ENCODE data around the gene PYROXD2. TPM values are rescaled to one million over a fixed set of nuclear protein-coding genes. Genes with fewer than 3 reads are reported as not detected.

PYROXD2 gene
- total and polyA plus RNA-seq, 2 of the 13 experiments (the other 11 are each of a cell fraction or from before 2014, with no cell fraction given): 2.0 to 6.2 TPM

DNA sequence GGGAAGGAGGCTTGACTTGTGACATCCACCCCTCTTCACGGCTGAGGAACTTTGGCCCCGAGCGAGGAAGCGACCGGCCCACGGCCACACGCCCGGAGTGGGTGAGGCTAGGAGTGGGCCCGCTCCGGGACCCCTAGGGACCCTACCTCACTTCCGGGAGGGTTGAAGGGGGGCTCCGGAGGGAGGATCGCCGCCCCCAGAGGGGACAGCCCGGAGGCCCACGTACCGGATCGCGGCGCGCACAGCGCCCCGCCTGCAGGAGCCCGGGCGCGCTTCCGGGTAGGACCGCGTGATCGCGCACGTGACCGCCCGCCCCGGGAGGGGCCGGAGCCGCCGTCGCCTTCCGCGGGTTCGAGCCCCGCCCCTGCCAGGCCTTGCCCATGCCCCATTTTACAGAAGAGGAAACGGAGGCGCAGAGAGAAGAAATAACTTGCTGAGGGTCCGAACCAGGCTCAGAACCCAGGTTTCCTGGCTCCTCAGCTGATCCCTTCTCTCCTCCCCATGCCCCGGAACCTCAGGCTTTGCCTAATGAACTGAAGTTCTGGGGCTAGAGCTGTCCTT is 31.8 kb upstream of the PYROXD2 start, which contains the start of gene HPS1 (continued):
- TF ChIP-seq, protein P1, sequence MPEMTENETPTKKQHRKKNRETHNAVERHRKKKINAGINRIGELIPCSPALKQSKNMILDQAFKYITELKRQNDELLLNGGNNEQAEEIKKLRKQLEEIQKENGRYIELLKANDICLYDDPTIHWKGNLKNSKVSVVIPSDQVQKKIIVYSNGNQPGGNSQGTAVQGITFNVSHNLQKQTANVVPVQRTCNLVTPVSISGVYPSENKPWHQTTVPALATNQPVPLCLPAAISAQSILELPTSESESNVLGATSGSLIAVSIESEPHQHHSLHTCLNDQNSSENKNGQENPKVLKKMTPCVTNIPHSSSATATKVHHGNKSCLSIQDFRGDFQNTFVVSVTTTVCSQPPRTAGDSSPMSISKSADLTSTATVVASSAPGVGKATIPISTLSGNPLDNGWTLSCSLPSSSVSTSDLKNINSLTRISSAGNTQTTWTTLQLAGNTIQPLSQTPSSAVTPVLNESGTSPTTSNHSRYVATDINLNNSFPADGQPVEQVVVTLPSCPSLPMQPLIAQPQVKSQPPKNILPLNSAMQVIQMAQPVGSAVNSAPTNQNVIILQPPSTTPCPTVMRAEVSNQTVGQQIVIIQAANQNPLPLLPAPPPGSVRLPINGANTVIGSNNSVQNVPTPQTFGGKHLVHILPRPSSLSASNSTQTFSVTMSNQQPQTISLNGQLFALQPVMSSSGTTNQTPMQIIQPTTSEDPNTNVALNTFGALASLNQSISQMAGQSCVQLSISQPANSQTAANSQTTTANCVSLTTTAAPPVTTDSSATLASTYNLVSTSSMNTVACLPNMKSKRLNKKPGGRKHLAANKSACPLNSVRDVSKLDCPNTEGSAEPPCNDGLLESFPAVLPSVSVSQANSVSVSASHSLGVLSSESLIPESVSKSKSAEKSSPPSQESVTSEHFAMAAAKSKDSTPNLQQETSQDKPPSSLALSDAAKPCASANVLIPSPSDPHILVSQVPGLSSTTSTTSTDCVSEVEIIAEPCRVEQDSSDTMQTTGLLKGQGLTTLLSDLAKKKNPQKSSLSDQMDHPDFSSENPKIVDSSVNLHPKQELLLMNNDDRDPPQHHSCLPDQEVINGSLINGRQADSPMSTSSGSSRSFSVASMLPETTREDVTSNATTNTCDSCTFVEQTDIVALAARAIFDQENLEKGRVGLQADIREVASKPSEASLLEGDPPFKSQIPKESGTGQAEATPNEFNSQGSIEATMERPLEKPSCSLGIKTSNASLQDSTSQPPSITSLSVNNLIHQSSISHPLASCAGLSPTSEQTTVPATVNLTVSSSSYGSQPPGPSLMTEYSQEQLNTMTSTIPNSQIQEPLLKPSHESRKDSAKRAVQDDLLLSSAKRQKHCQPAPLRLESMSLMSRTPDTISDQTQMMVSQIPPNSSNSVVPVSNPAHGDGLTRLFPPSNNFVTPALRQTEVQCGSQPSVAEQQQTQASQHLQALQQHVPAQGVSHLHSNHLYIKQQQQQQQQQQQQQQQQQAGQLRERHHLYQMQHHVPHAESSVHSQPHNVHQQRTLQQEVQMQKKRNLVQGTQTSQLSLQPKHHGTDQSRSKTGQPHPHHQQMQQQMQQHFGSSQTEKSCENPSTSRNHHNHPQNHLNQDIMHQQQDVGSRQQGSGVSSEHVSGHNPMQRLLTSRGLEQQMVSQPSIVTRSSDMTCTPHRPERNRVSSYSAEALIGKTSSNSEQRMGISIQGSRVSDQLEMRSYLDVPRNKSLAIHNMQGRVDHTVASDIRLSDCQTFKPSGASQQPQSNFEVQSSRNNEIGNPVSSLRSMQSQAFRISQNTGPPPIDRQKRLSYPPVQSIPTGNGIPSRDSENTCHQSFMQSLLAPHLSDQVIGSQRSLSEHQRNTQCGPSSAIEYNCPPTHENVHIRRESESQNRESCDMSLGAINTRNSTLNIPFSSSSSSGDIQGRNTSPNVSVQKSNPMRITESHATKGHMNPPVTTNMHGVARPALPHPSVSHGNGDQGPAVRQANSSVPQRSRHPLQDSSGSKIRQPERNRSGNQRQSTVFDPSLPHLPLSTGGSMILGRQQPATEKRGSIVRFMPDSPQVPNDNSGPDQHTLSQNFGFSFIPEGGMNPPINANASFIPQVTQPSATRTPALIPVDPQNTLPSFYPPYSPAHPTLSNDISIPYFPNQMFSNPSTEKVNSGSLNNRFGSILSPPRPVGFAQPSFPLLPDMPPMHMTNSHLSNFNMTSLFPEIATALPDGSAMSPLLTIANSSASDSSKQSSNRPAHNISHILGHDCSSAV (CRISPR knock-in tag; IDR thresholded peaks at IDR 0.05; ENCODE audit: borderline replicate concordance): no peak
- peak; percentile 94 for TF ChIP-seq CHD4 (IDR thresholded peaks at IDR 0.05; ENCODE audit: borderline replicate concordance, low read length)
- TF ChIP-seq JDP2 (CRISPR knock-in tag; IDR thresholded peaks at IDR 0.05; ENCODE audit: borderline replicate concordance): no peak
- peak; percentile 97 for TF ChIP-seq BHLHE40 (IDR thresholded peaks at IDR 0.05; ENCODE audit: low read length)
- TF ChIP-seq, protein P2, sequence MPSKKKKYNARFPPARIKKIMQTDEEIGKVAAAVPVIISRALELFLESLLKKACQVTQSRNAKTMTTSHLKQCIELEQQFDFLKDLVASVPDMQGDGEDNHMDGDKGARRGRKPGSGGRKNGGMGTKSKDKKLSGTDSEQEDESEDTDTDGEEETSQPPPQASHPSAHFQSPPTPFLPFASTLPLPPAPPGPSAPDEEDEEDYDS (CRISPR knock-in tag; IDR thresholded peaks at IDR 0.05): no peak
- TF ChIP-seq ZSCAN29 (CRISPR knock-in tag; conservative IDR thresholded peaks at IDR 0.05): no peak
- TF ChIP-seq GABPB1 (CRISPR knock-in tag; IDR thresholded peaks at IDR 0.05): peak; percentile 83; the same call in 1 of the 2 replicates
- TF ChIP-seq ZNF235 (CRISPR knock-in tag; IDR thresholded peaks at IDR 0.05; ENCODE audit: borderline replicate concordance): 0 out of 2 replicates have a peak, but pooled peaks have one; percentile 73
- peak; percentile 81 for TF ChIP-seq RAD51 (IDR thresholded peaks at IDR 0.05; ENCODE audit: borderline replicate concordance)
- no peak for TF ChIP-seq NCOA5 (CRISPR knock-in tag; IDR thresholded peaks at IDR 0.05)
- no peak for TF ChIP-seq ZNF253 (CRISPR knock-in tag; IDR thresholded peaks at IDR 0.05; ENCODE audit: borderline replicate concordance)
- TF ChIP-seq, protein P3, sequence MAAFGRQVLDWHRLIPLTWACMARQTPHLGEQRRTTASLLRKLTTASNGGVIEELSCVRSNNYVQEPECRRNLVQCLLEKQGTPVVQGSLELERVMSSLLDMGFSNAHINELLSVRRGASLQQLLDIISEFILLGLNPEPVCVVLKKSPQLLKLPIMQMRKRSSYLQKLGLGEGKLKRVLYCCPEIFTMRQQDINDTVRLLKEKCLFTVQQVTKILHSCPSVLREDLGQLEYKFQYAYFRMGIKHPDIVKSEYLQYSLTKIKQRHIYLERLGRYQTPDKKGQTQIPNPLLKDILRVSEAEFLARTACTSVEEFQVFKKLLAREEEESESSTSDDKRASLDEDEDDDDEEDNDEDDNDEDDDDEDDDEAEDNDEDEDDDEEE (CRISPR knock-in tag; IDR thresholded peaks at IDR 0.05): no peak
- TF ChIP-seq KDM5A (IDR thresholded peaks at IDR 0.05; ENCODE audit: borderline replicate concordance, low read length): peak; percentile 48; the same call in 1 of the 2 replicates
- peak; percentile 52; the same call in 1 of the 2 replicates for TF ChIP-seq ZNF430 (CRISPR knock-in tag; IDR thresholded peaks at IDR 0.05)
- no peak for TF ChIP-seq HES4 (CRISPR knock-in tag; IDR thresholded peaks at IDR 0.05; ENCODE audit: borderline replicate concordance)
- TF ChIP-seq NR2F1 (CRISPR knock-in tag; IDR thresholded peaks at IDR 0.05): no peak
- TF ChIP-seq NAIF1 (CRISPR knock-in tag; IDR thresholded peaks at IDR 0.05; ENCODE audit: borderline replicate concordance): no peak
- no peak for TF ChIP-seq KMT2B (CRISPR knock-in tag; IDR thresholded peaks at IDR 0.05)
- TF ChIP-seq TGIF2 (CRISPR knock-in tag; IDR thresholded peaks at IDR 0.05): no peak
